Type B pancreatic cell (in vitro differentiated cells): ENCODE results near the gene SLAIN2. TPM values are rescaled to one million over a fixed set of nuclear protein-coding genes. Genes with fewer than 3 reads are reported as not detected.
"Not testable (repeated sequence)": the region's sequence is repeated elsewhere in the genome, so short reads cannot be mapped to it uniquely, and the experiment has no call there.

Experiments used
- DNase-seq: peaks from one replicate; pipeline ENCODE4 v3.0.0; 2021; ENCODE audit warnings: mixed read lengths; ENCODE audit not compliant: unreplicated experiment; ENCODE audit errors: extremely low spot score
- H3K27ac Mint-ChIP-seq: 2 replicates; pipeline ENCODE4 v1.8.0; 2021; ENCODE audit warnings: mild to moderate bottlenecking, mixed read lengths
- H3K27me3 Mint-ChIP-seq: 2 replicates; pipeline ENCODE4 v1.8.0; 2021; ENCODE audit warnings: mixed read lengths
- H3K36me3 Mint-ChIP-seq: 2 replicates; pipeline ENCODE4 v1.8.0; 2021; ENCODE audit warnings: mixed read lengths
- H3K4me1 Mint-ChIP-seq: one replicate; pipeline ENCODE4 v1.8.0; 2021; ENCODE audit warnings: mixed read lengths; ENCODE audit not compliant: unreplicated experiment
- H3K4me3 Mint-ChIP-seq: 2 replicates; pipeline ENCODE4 v1.8.0; 2021; ENCODE audit warnings: mild to moderate bottlenecking, mixed read lengths
- H3K9me3 Mint-ChIP-seq: 2 replicates; pipeline ENCODE4 v1.8.0; 2021; ENCODE audit warnings: mixed read lengths
- CTCF ChIP-seq: fragments of 200-600 bp; sonication (generic); conservative IDR thresholded peaks from 2 replicates; pipeline ENCODE4 v1.5.0; 2021; ENCODE audit warnings: antibody characterized with exemption, mild to moderate bottlenecking
- total RNA-seq: library from RNA; stranded (reverse); gene quantifications from 2 replicates; pipeline ENCODE4 v1.2.1, GENCODE V29; 2021; ENCODE audit warnings: low replicate concordance

The SLAIN2 gene
- total RNA-seq, 1 donor from 2014 or later, result 55.8 TPM

GRCh38 chr4:48299560-48299959, 41.8 kb upstream of the SLAIN2 start:
- Mint-ChIP-seq H3K36me3 (no peaks in the 10 kb centered on the region), H3K27ac (no peak overlapping the region), H3K4me3 (no peak overlapping the region), H3K4me1 (no peaks in the 10 kb centered on the region), H3K27me3 (no peaks in the 10 kb centered on the region), H3K9me3 (no peaks in the 10 kb centered on the region)
- no peak for DNase-seq
- TF ChIP-seq CTCF, result no peak

- H3K9me3 Mint-ChIP-seq, result no peaks in the 10 kb centered on the region
- H3K4me3 Mint-ChIP-seq, result no peak overlapping the region
- H3K4me1 Mint-ChIP-seq, result no peaks in the 10 kb centered on the region
- no peaks in the 10 kb centered on the region for H3K27me3 Mint-ChIP-seq
- H3K27ac Mint-ChIP-seq, result no peak overlapping the region
- H3K36me3 Mint-ChIP-seq, result no peaks in the 10 kb centered on the region
- DNase-seq, result no peak
- TF ChIP-seq CTCF, result no peak
Observed at GRCh38 chr4:48300004-48300403, 41.3 kb upstream of the SLAIN2 start.

GRCh38 chr4:48305508-48305907, 35.8 kb upstream of the SLAIN2 start:
- no peak overlapping the region for H3K27ac Mint-ChIP-seq
- peaks cover 2% of the 10 kb centered on the region for H3K27me3 Mint-ChIP-seq
- TF ChIP-seq CTCF, result no peak
- H3K36me3 Mint-ChIP-seq, result no peaks in the 10 kb centered on the region
- H3K9me3 Mint-ChIP-seq, result no peaks in the 10 kb centered on the region
- no peaks in the 10 kb centered on the region for H3K4me1 Mint-ChIP-seq
- H3K4me3 Mint-ChIP-seq, result no peak overlapping the region
- DNase-seq, result no peak

GRCh38 chr4:48307528-48307927, 33.8 kb upstream of the SLAIN2 start:
- TF ChIP-seq CTCF, result no peak
- no peak overlapping the region for H3K4me3 Mint-ChIP-seq
- H3K36me3 Mint-ChIP-seq, result no peaks in the 10 kb centered on the region
- no peaks in the 10 kb centered on the region for H3K4me1 Mint-ChIP-seq
- peaks cover 2% of the 10 kb centered on the region for H3K27me3 Mint-ChIP-seq
- DNase-seq, result no peak
- no peaks in the 10 kb centered on the region for H3K9me3 Mint-ChIP-seq
- H3K27ac Mint-ChIP-seq, result no peak overlapping the region

GRCh38 chr4:48308901-48309300, 32.4 kb upstream of the SLAIN2 start:
- TF ChIP-seq CTCF, result no peak
- no peaks in the 10 kb centered on the region for H3K36me3 Mint-ChIP-seq
- H3K4me1 Mint-ChIP-seq, result no peaks in the 10 kb centered on the region
- DNase-seq, result no peak
- no peak overlapping the region for H3K4me3 Mint-ChIP-seq
- H3K27me3 Mint-ChIP-seq, result peaks cover 2% of the 10 kb centered on the region
- no peaks in the 10 kb centered on the region for H3K9me3 Mint-ChIP-seq
- H3K27ac Mint-ChIP-seq, result no peak overlapping the region

GRCh38 chr4:48311896-48312295, 29.4 kb upstream of the SLAIN2 start:
- Mint-ChIP-seq H3K4me1 (no peaks in the 10 kb centered on the region), H3K9me3 (no peaks in the 10 kb centered on the region), H3K27ac (no peak overlapping the region), H3K27me3 (peaks cover 2% of the 10 kb centered on the region), H3K36me3 (no peaks in the 10 kb centered on the region), H3K4me3 (no peak overlapping the region)
- no peak for TF ChIP-seq CTCF
- DNase-seq, result no peak

- not testable (repeated sequence) for H3K9me3 Mint-ChIP-seq, DNase-seq, H3K4me1 Mint-ChIP-seq, H3K4me3 Mint-ChIP-seq, H3K27me3 Mint-ChIP-seq, H3K36me3 Mint-ChIP-seq, H3K27ac Mint-ChIP-seq
Observed at GRCh38 chr4:48314746-48315145, 26.6 kb upstream of the SLAIN2 start.
